PFSK-1 (cell line): ENCODE data around the gene ZNF747.

Experiments
- FOXP2 ChIP-seq: optimal IDR thresholded peaks from 2 replicates; pipeline ENCODE3; 2011; ENCODE audit warnings: borderline replicate concordance, control low read depth, inconsistent platforms; ENCODE audit not compliant: insufficient read depth; ENCODE audit errors: extremely low read length, extremely low read depth
- POLR2AphosphoS5 ChIP-seq: IDR thresholded peaks from 2 replicates; pipeline ENCODE4 v1.6.1; 2012; ENCODE audit warnings: low read depth, mild to moderate bottlenecking, control low read depth, low read length, moderate library complexity
- REST ChIP-seq, 2 experiments: IDR thresholded peaks; 2 replicates each; pipeline versions ENCODE4 v1.6.1 to v1.8.0; 2011 to 2012; ENCODE audit warnings: low read depth in 2 of 2, low read length in 2 of 2, control low read depth in 1 of 2, inconsistent platforms in 1 of 2, mild to moderate bottlenecking in 1 of 2, moderate library complexity in 1 of 2; ENCODE audit not compliant: insufficient read depth in 1 of 2
- SIN3A ChIP-seq: IDR thresholded peaks from 2 replicates; pipeline ENCODE4 v1.6.1; 2012; ENCODE audit warnings: mild to moderate bottlenecking, low read length, moderate library complexity, borderline replicate concordance; ENCODE audit not compliant: insufficient read depth
- TAF1 ChIP-seq: IDR thresholded peaks from 2 replicates; pipeline ENCODE4 v1.6.1; 2012; ENCODE audit warnings: low read length, control low read depth, borderline replicate concordance; ENCODE audit not compliant: insufficient read depth

GRCh38 chr16:30566531-30566930 is 31.9 kb upstream of the ZNF747 start:
- TF ChIP-seq POLR2AphosphoS5 (no peak), REST (IDR thresholded peaks at IDR 0.05; ENCODE audit: insufficient read depth in 1 of 2, low read depth in 2 of 2, low read length in 2 of 2) (no peak), SIN3A (no peak), TAF1 (no peak), FOXP2 (no peak)
